SJSA1 (cell line): Measurements from ENCODE around the gene LYRM9. TPM values are rescaled to one million over a fixed set of nuclear protein-coding genes. Genes with fewer than 3 reads are reported as not detected.
"Not testable (repeated sequence)": the region's sequence is repeated elsewhere in the genome, so short reads cannot be mapped to it uniquely, and the experiment has no call there.

ENCODE experiments used
- DNase-seq, 2 experiments: peaks; one replicate each; pipeline ENCODE4 v3.0.0-alpha.2; 2015 to 2020; ENCODE audit warnings: low spot score in 2 of 2, low read depth in 1 of 2
- H3K27ac ChIP-seq: fragments of 250-450 bp; sonication (Bioruptor Pico); 2 replicates; pipeline ENCODE4 v1.5.1; 2020; ENCODE audit warnings: mild to moderate bottlenecking, moderate library complexity
- H3K27me3 ChIP-seq: fragments of 250-450 bp; sonication (Bioruptor Pico); replicated peaks from 2 replicates; pipeline ENCODE4 v1.5.1; 2020; ENCODE audit warnings: mild to moderate bottlenecking, moderate library complexity
- H3K36me3 ChIP-seq: fragments of 250-450 bp; sonication (Bioruptor Pico); 2 replicates; pipeline ENCODE4 v1.5.1; 2020; ENCODE audit warnings: mild to moderate bottlenecking
- H3K4me1 ChIP-seq: fragments of 250-450 bp; sonication (Bioruptor Pico); replicated peaks from 2 replicates; pipeline ENCODE4 v1.6.1; 2021; ENCODE audit warnings: mild to moderate bottlenecking
- H3K4me3 ChIP-seq: fragments of 250-450 bp; sonication (Bioruptor Pico); 2 replicates; pipeline ENCODE4 v1.5.1; 2020; ENCODE audit warnings: mild to moderate bottlenecking
- H3K9me3 ChIP-seq: fragments of 250-450 bp; sonication (Bioruptor Pico); replicated peaks from 2 replicates; pipeline ENCODE4 v1.5.1; 2020; ENCODE audit warnings: mild to moderate bottlenecking
- total RNA-seq: library from RNA; depleted of rRNA; stranded (reverse); fragments of >200 nt; shearing (Covaris generic); gene quantifications from 2 replicates; pipeline ENCODE4 v1.2.3, GENCODE V29; 2014

LYRM9 gene
- total RNA-seq, 1 experiment from 2014 or later: 4.8 TPM

- H3K27ac ChIP-seq: no peak overlapping the region
- H3K4me1 ChIP-seq: no peaks in the 10 kb centered on the region
- H3K27me3 ChIP-seq: no peaks in the 10 kb centered on the region
- no peak overlapping the region for H3K4me3 ChIP-seq
- H3K36me3 ChIP-seq: no peaks in the 10 kb centered on the region
- no peaks in the 10 kb centered on the region for H3K9me3 ChIP-seq
- DNase-seq: no peak
Observed at GRCh38 chr17:27918498-27918897, 25.3 kb upstream of the LYRM9 start.

GRCh38 chr17:27917000-27917399 is 23.8 kb upstream of the LYRM9 start:
- H3K4me1 ChIP-seq: no peaks in the 10 kb centered on the region
- no peaks in the 10 kb centered on the region for H3K9me3 ChIP-seq
- no peak overlapping the region for H3K4me3 ChIP-seq
- H3K27ac ChIP-seq: no peak overlapping the region
- H3K27me3 ChIP-seq: no peaks in the 10 kb centered on the region
- no peak for DNase-seq
- no peaks in the 10 kb centered on the region for H3K36me3 ChIP-seq

- H3K9me3 ChIP-seq: no peaks in the 10 kb centered on the region
- H3K36me3 ChIP-seq: no peaks in the 10 kb centered on the region
- no peak overlapping the region for H3K4me3 ChIP-seq
- DNase-seq: no peak
- no peaks in the 10 kb centered on the region for H3K27me3 ChIP-seq
- H3K4me1 ChIP-seq: no peaks in the 10 kb centered on the region
- no peak overlapping the region for H3K27ac ChIP-seq
Observed at GRCh38 chr17:27915709-27916108, 22.5 kb upstream of the LYRM9 start.

GRCh38 chr17:27914382-27914781 is 21.2 kb upstream of the LYRM9 start:
- Histone ChIP-seq H3K27ac (no peak overlapping the region), H3K9me3 (no peaks in the 10 kb centered on the region), H3K27me3 (no peaks in the 10 kb centered on the region), H3K4me3 (no peak overlapping the region), H3K36me3 (no peaks in the 10 kb centered on the region), H3K4me1 (no peaks in the 10 kb centered on the region)
- DNase-seq: no peak

- Histone ChIP-seq H3K36me3 (no peaks in the 10 kb centered on the region), H3K4me1 (no peaks in the 10 kb centered on the region), H3K27me3 (no peaks in the 10 kb centered on the region), H3K9me3 (no peaks in the 10 kb centered on the region), H3K27ac (no peak overlapping the region), H3K4me3 (no peak overlapping the region)
- no peak for DNase-seq
Observed at GRCh38 chr17:27912964-27913363, 19.8 kb upstream of the LYRM9 start.

- DNase-seq, H3K4me3 ChIP-seq, H3K4me1 ChIP-seq: not testable (repeated sequence)
Observed at GRCh38 chr17:27912299-27912698, 19.1 kb upstream of the LYRM9 start.

GRCh38 chr17:27907976-27908558 is 14.9 kb upstream of the LYRM9 start:
- Histone ChIP-seq H3K4me3 (no peak overlapping the region), H3K9me3 (no peaks in the 10 kb centered on the region), H3K36me3 (no peaks in the 10 kb centered on the region), H3K27me3 (no peaks in the 10 kb centered on the region), H3K27ac (no peak overlapping the region), H3K4me1 (no peaks in the 10 kb centered on the region)
- DNase-seq: no peak

More at GRCh38 chr17:27912299-27912698, 19.1 kb upstream of the LYRM9 start:
- not testable (repeated sequence) for H3K9me3 ChIP-seq, H3K36me3 ChIP-seq, H3K27ac ChIP-seq, H3K27me3 ChIP-seq

GRCh38 chr17:27906623-27907022 is 13.5 kb upstream of the LYRM9 start:
- H3K4me3 ChIP-seq: no peak overlapping the region
- H3K27me3 ChIP-seq: no peaks in the 10 kb centered on the region
- no peak overlapping the region for H3K27ac ChIP-seq
- no peaks in the 10 kb centered on the region for H3K9me3 ChIP-seq
- no peaks in the 10 kb centered on the region for H3K36me3 ChIP-seq
- H3K4me1 ChIP-seq: no peaks in the 10 kb centered on the region
- DNase-seq: no peak

- Histone ChIP-seq H3K4me3 (no peak overlapping the region), H3K36me3 (no peaks in the 10 kb centered on the region), H3K9me3 (no peaks in the 10 kb centered on the region), H3K27me3 (no peaks in the 10 kb centered on the region), H3K27ac (no peak overlapping the region), H3K4me1 (no peaks in the 10 kb centered on the region)
- DNase-seq: no peak
Observed at GRCh38 chr17:27906226-27906580, 13.0 kb upstream of the LYRM9 start.

- H3K27me3 ChIP-seq: no peaks in the 10 kb centered on the region
Observed at GRCh38 chr17:27905447-27906225, 12.5 kb upstream of the LYRM9 start.

GRCh38 chr17:27904534-27905446 is 11.6 kb upstream of the LYRM9 start:
- DNase-seq: no peak
- H3K27me3 ChIP-seq: no peaks in the 10 kb centered on the region
- no peak overlapping the region for H3K4me3 ChIP-seq
- no peaks in the 10 kb centered on the region for H3K36me3 ChIP-seq
- H3K4me1 ChIP-seq: no peaks in the 10 kb centered on the region
- no peak overlapping the region for H3K27ac ChIP-seq
- H3K9me3 ChIP-seq: no peaks in the 10 kb centered on the region

More at GRCh38 chr17:27905447-27906225, 12.5 kb upstream of the LYRM9 start:
- DNase-seq: no peak
- Histone ChIP-seq H3K36me3 (no peaks in the 10 kb centered on the region), H3K4me3 (no peak overlapping the region), H3K4me1 (no peaks in the 10 kb centered on the region), H3K9me3 (no peaks in the 10 kb centered on the region), H3K27ac (no peak overlapping the region)

GRCh38 chr17:27904114-27904513 is 10.9 kb upstream of the LYRM9 start:
- Histone ChIP-seq H3K9me3 (no peaks in the 10 kb centered on the region), H3K27ac (no peak overlapping the region), H3K4me1 (no peaks in the 10 kb centered on the region)

GRCh38 chr17:27899525-27899924 is 6.4 kb upstream of the LYRM9 start:
- Histone ChIP-seq H3K27me3 (no peaks in the 10 kb centered on the region; the same call in 1 of the 2 replicates), H3K36me3 (no peaks in the 10 kb centered on the region), H3K9me3 (no peaks in the 10 kb centered on the region), H3K4me3 (no peak overlapping the region), H3K4me1 (no peaks in the 10 kb centered on the region), H3K27ac (no peak overlapping the region)
- DNase-seq: no peak

More at GRCh38 chr17:27904114-27904513, 10.9 kb upstream of the LYRM9 start:
- no peaks in the 10 kb centered on the region for H3K27me3 ChIP-seq
- H3K36me3 ChIP-seq: no peaks in the 10 kb centered on the region
- DNase-seq: no peak
- no peak overlapping the region for H3K4me3 ChIP-seq

- no peaks in the 10 kb centered on the region for H3K9me3 ChIP-seq
- H3K27me3 ChIP-seq: no peaks in the 10 kb centered on the region; the same call in 1 of the 2 replicates
- no peak for DNase-seq
- H3K4me1 ChIP-seq: peaks cover 5% of the 10 kb centered on the region
- H3K27ac ChIP-seq: no peak overlapping the region
- H3K36me3 ChIP-seq: no peaks in the 10 kb centered on the region
- H3K4me3 ChIP-seq: no peak overlapping the region
Observed at GRCh38 chr17:27898096-27898495, 4.9 kb upstream of the LYRM9 start.
